ENCODE data around the gene AGAP1. TPM values are rescaled to one million over a fixed set of nuclear protein-coding genes. Genes with fewer than 3 reads are reported as not detected.

The AGAP1 gene
- total RNA-seq, 1 donor = 12.3 TPM

DNA sequence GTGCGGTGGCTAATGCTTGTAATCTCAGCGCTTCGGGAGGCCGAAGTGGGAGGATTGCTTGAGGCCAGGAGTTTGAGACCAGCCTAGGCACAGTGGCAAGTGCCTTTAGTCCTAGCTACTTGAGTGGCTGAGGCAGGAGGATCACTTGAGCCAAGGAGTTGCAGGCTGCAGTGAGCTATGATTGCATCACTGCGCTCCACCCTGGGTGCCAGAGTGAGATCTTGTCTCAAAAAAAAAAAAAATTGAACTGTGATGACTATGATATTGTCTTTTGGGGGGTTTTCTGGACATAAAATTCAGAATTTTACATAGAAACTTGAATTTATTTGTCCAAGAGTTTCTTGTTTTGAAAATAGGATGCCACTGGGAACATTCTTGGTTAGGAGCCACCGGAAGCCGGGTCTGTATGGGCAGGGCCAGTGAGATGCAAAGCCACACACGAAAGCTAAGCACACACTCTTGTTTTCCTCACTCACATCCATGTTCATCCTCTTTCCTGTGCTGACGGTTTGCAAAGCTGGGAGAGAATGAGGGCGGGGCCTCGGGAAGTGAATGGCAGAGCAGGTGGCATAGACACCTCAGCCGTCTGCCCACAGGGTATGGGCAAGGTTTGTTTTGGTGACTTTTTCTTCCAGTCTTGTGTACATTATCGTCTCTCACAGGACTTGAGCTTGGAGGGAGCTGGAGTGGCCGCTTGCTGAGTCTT lies 12.6 kb downstream of the AGAP1 start:
- TF ChIP-seq, protein P1, sequence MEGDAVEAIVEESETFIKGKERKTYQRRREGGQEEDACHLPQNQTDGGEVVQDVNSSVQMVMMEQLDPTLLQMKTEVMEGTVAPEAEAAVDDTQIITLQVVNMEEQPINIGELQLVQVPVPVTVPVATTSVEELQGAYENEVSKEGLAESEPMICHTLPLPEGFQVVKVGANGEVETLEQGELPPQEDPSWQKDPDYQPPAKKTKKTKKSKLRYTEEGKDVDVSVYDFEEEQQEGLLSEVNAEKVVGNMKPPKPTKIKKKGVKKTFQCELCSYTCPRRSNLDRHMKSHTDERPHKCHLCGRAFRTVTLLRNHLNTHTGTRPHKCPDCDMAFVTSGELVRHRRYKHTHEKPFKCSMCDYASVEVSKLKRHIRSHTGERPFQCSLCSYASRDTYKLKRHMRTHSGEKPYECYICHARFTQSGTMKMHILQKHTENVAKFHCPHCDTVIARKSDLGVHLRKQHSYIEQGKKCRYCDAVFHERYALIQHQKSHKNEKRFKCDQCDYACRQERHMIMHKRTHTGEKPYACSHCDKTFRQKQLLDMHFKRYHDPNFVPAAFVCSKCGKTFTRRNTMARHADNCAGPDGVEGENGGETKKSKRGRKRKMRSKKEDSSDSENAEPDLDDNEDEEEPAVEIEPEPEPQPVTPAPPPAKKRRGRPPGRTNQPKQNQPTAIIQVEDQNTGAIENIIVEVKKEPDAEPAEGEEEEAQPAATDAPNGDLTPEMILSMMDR (IDR thresholded peaks at IDR 0.05; ENCODE audit: insufficient read depth, low read length) = no peak
- peak; percentile 20 for DNase-seq (ENCODE audit: low read depth)
- H3K4me3 ChIP-seq (ENCODE audit: low read depth, low read length) = no peak overlapping the region

DNA sequence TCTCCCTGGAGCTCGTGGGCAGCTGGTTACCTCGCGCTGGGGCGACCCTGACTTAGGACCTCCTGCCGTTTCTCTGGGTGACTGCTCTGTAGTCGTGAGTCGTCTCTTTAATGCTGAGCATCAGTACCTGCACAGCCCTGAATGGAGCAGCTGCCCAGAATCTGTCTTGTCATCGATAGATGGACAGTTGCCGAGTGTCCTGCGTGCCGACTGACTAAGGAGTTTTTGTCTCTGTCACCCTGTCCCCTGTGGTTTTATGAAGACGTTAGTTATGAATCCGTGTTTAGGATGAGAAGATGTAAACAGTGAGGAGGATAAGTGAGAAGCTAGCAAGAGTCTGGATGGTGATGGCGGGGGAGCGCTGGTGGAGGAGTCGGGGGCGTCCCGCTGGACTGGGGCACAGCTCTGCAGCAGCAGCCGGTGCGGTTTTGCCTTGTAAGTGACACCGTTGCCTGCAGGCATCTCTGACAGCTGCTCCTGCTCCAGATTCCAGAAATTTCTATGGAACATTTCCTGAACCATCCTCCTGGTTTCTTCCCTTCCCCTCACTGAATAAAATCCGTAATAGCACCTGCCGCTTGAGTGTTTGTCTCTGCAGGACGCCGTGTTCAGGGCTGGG lies 13.3 kb downstream of the AGAP1 start:
- H3K4me3 ChIP-seq (ENCODE audit: low read depth, low read length) = no peak overlapping the region
- TF ChIP-seq, protein P1 (IDR thresholded peaks at IDR 0.05; ENCODE audit: insufficient read depth, low read length) = no peak

DNA sequence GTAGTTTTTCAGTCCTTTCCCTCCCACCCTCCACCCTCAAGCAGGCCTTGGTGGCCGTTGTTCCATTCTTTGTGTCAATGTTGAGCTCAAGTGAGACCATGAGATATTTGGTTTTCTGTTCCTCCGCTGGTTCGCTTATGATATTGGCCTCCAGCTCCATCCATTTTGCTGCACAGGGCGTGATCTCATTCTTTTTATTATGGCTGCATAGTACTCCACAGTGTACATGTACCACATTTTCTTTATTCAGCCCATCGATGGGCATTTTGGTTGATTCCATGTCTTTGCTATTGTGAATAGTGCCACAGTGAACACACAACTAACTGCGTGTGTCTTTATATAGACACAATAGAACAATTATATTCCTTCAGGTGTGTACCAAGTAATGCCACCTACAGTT lies 14.1 kb downstream of the AGAP1 start:
- H3K4me3 ChIP-seq (ENCODE audit: low read depth, low read length) = no peak overlapping the region
- TF ChIP-seq, protein P1 (IDR thresholded peaks at IDR 0.05; ENCODE audit: insufficient read depth, low read length) = no peak
- DNase-seq (ENCODE audit: low read depth) = no peak

More for the DNA sequence above, 13.3 kb downstream of the AGAP1 start:
- DNase-seq (ENCODE audit: low read depth) = no peak

DNA sequence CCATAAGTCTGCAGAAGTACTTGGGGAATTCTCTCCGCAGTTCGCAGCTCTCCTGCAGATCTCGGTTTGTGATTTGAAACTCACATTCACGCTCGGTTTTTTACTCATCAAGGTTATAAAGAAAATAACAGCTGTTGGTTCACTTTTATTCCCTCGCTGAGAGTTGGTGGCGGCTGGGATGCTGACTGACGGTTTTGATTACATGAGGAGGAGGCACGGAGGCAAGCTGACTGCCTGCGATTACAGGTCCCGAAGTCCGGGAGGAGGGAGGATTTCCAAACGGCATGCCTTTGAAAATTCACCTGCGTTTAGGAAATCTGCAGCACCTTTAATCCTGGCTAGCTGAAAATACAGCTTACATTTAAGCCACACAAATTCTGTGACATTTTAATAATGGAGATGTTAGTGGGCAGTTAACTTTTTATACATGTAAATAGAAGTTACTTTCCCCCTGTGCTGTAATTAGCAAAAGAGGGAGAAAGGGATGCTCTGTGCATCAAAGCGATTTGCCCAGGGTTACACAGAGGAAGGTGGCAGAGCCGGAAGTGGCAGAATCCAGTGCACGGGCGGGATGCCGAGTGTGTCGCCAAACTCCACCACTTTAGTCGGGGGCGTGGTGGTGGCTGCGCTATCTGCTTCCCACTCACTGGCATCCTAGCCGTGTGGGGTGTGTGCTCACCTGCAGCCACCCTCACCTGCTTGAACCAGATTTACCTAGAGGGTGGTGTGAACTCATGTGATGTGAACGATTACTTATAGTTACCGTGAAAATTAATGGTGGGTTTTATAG lies 14.7 kb downstream of the AGAP1 start:
- DNase-seq (ENCODE audit: low read depth) = no peak
- TF ChIP-seq, protein P1 (IDR thresholded peaks at IDR 0.05; ENCODE audit: insufficient read depth, low read length) = no peak
- H3K4me3 ChIP-seq (ENCODE audit: low read depth, low read length) = no peak overlapping the region

DNA sequence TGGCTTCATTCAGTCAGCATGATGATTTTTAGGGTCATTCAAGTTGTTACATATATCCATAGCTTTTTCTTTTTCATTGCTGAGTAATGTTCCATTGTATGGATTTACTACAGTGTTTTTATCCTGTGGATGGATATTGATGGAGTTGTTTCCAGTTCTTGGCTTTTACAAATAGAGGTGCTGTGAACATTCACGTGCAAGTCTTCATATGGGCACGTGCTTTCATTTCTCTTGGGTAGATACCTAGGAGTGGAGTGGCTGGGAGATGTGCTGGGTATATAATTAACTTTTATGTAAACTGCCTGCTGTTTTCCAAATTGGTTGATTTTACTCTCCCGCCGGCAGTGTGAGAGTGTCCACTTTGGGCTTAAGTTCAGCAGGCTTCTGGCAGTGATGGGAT lies 16.5 kb downstream of the AGAP1 start:
- DNase-seq (ENCODE audit: low read depth) = no peak
- TF ChIP-seq, protein P1 (IDR thresholded peaks at IDR 0.05; ENCODE audit: insufficient read depth, low read length) = no peak
- H3K4me3 ChIP-seq (ENCODE audit: low read depth, low read length) = no peak overlapping the region

DNA sequence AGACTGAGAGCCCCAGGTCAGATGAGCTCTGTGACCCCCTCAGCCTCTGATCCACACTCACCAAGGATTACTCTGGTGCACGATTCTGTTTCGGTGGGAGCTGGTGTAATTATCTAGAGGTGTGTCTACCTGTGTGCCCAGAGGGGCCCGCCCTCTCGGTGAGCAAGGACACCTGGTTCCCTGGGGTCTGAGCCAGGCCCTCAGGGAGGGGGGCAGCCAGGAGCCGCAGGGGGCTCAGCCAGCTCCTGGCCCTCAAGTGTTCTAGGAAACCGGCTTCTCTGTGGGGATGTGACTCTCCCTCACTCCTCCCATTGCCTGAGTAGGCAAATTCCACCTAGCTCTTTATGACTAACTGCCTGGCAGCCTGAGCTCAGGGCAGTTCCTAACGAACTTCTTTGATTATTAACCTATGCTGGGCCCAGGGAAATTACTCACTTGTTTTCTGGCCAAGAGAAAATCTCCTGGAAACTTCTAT lies 17.4 kb downstream of the AGAP1 start:
- peak; percentile 88 for DNase-seq (ENCODE audit: low read depth)
- no peak overlapping the region for H3K4me3 ChIP-seq (ENCODE audit: low read depth, low read length)
- TF ChIP-seq, protein P1 (IDR thresholded peaks at IDR 0.05; ENCODE audit: insufficient read depth, low read length) = no peak
